22Rv1 (cell line): Measurements from ENCODE around the gene ALLC.

Source experiments
- ZFX ChIP-seq: fragments of 450-650 bp; IDR thresholded peaks from 2 replicates; pipeline ENCODE4 v1.6.1; 2017; ENCODE audit warnings: antibody characterized with exemption, borderline replicate concordance
- TF ChIP-seq, protein P1 (sequence below): fragments of 450-650 bp; IDR thresholded peaks from 2 replicates; pipeline ENCODE4 v1.5.1; 2017; ENCODE audit warnings: mild to moderate bottlenecking

DNA sequence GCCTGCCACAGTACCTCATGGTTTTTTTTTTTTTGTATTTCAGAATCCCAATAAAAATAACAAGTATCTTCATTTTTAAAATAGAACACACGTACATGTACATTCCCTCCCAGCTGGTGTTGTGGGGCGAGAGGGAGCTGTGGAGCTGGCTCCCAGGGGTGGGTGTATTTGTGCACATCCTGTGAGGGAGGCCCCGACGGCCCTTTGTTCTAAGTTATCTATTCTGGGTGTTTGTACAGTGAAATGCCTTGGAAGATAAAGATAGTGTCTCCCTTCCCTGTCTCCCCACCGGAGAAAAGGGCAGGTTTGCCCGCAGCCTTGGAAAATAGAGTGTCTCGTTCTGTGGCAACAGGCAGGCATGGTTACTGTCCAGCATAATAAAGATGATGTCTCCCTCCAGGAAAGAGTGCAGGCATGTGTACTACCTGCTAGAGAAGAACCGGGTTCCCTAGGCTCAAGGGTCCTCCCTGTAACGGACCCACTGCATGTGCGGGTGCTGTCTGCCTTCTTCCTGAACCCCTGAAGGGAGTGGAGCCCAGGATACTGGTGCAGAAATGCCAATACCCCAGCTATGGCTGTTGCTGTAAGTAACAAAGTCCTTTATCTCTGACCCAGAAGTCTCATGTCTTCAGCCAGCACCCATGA lies 12.1 kb upstream of the ALLC start:
- TF ChIP-seq, protein P1, sequence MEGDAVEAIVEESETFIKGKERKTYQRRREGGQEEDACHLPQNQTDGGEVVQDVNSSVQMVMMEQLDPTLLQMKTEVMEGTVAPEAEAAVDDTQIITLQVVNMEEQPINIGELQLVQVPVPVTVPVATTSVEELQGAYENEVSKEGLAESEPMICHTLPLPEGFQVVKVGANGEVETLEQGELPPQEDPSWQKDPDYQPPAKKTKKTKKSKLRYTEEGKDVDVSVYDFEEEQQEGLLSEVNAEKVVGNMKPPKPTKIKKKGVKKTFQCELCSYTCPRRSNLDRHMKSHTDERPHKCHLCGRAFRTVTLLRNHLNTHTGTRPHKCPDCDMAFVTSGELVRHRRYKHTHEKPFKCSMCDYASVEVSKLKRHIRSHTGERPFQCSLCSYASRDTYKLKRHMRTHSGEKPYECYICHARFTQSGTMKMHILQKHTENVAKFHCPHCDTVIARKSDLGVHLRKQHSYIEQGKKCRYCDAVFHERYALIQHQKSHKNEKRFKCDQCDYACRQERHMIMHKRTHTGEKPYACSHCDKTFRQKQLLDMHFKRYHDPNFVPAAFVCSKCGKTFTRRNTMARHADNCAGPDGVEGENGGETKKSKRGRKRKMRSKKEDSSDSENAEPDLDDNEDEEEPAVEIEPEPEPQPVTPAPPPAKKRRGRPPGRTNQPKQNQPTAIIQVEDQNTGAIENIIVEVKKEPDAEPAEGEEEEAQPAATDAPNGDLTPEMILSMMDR = no peak
- TF ChIP-seq ZFX = no peak
